ENCODE data around the gene PER3.
"Not testable (repeated sequence)": the region's sequence is repeated elsewhere in the genome, so short reads cannot be mapped to it uniquely, and the experiment has no call there.

- TF ChIP-seq CTCF (IDR thresholded peaks at IDR 0.05); EP300 (IDR thresholded peaks at IDR 0.05; ENCODE audit: low read depth); POLR2A (IDR thresholded peaks at IDR 0.05); POLR2AphosphoS5 (IDR thresholded peaks at IDR 0.05): not testable (repeated sequence)
Observed at GRCh38 chr1:7791027-7791426, 6.9 kb downstream of the PER3 start.
